NCI-H345 treated with DMSO at 0.1 percent for 48 hours (cell line): ENCODE data around the gene ELMO1.

ENCODE experiments used
- DNase-seq: peaks from one replicate; lab custom pipeline; 2025; ENCODE audit not compliant: unreplicated experiment; lab: John Stamatoyannopoulos, UW

Gene ELMO1

GRCh38 chr7:36937754-36938563 is 510.7 kb downstream of the ELMO1 start:
- DNase-seq: no peak

GRCh38 chr7:36931892-36932291 is 516.8 kb downstream of the ELMO1 start:
- no peak for DNase-seq

GRCh38 chr7:36929791-36930190 is 518.9 kb downstream of the ELMO1 start:
- no peak for DNase-seq

GRCh38 chr7:36928718-36929117 is 519.9 kb downstream of the ELMO1 start:
- DNase-seq: no peak

GRCh38 chr7:36928311-36928710 is 520.4 kb downstream of the ELMO1 start:
- no peak for DNase-seq

GRCh38 chr7:36925691-36926090 is 523.0 kb downstream of the ELMO1 start:
- DNase-seq: no peak

- DNase-seq: no peak
These were observed 523.5 kb downstream of the ELMO1 start for GRCh38 chr7:36925207-36925606.

- no peak for DNase-seq
These were observed 524.7 kb downstream of the ELMO1 start for GRCh38 chr7:36923943-36924436.

GRCh38 chr7:36923185-36923584 is 525.5 kb downstream of the ELMO1 start:
- no peak for DNase-seq

- no peak for DNase-seq
These were observed 528.2 kb downstream of the ELMO1 start for GRCh38 chr7:36920433-36920832.

GRCh38 chr7:36919738-36920137 is 528.9 kb downstream of the ELMO1 start:
- no peak for DNase-seq

GRCh38 chr7:36918591-36918990 is 530.1 kb downstream of the ELMO1 start:
- no peak for DNase-seq

- no peak for DNase-seq
These were observed 532.0 kb downstream of the ELMO1 start for GRCh38 chr7:36916619-36917018.

- DNase-seq: no peak
These were observed 532.5 kb downstream of the ELMO1 start for GRCh38 chr7:36916116-36916515.

- DNase-seq: no peak
These were observed 536.9 kb downstream of the ELMO1 start for GRCh38 chr7:36911788-36912187.

- DNase-seq: no peak
These were observed 537.8 kb downstream of the ELMO1 start for GRCh38 chr7:36910859-36911258.

GRCh38 chr7:36910401-36910800 is 538.3 kb downstream of the ELMO1 start:
- DNase-seq: no peak

GRCh38 chr7:36906956-36907635 is 541.6 kb downstream of the ELMO1 start:
- no peak for DNase-seq

GRCh38 chr7:36906448-36906847 is 542.2 kb downstream of the ELMO1 start:
- no peak for DNase-seq

- DNase-seq: no peak
These were observed 542.8 kb downstream of the ELMO1 start for GRCh38 chr7:36905841-36906240.

GRCh38 chr7:36904802-36905201 is 543.9 kb downstream of the ELMO1 start:
- no peak for DNase-seq

- no peak for DNase-seq
These were observed 544.6 kb downstream of the ELMO1 start for GRCh38 chr7:36904101-36904500.
